Stimulated activated CD4-positive, alpha-beta T cell treated with anti-CD3 and anti-CD28 coated beads, Interleukin-4, amount 100 ng/mL, for 1 hour (primary cell): ENCODE results near the gene ABCB4.
"Not testable (repeated sequence)": the region's sequence is repeated elsewhere in the genome, so short reads cannot be mapped to it uniquely, and the experiment has no call there.

Experiments used
- DNase-seq: peaks from one replicate; pipeline ENCODE4 v3.0.0-alpha.2; 2020

ABCB4 gene

DNA sequence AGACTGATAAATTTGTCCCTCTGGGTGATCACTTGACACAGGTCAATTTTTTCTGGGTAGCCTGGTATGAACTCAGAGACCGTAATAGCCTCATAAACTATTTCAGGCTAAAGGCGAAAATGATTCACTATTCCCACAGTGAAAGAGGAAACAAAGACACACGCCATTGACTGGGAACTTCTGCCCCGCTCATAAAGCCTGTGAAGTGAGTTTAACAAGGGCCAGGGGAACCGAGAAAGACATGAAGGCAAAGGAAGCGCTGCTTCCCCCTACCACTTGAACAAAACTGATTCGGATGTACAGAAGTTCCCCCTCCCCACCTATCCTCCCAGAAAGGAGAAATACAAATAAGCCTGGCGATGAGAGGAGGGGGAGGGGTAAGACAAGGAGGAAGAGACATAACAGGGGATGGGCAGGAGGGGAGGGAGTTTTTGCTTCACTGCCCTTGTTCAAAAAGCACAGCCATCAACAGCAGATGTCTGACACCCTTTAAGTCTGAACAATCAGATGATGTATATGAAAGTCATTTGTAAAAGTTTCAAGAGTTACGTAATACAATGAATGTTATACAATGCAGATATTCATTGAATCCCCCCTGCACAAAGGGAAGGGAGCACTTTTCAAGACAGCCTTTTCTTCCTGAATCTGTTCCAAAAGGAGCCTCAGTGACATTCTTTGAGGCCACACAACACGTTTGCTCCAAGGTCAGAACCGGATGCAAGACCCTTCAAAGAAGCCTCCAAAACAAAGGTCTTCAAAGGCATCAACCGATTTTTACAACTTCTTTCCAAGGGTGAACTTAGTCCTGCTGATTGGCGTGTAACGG, 734 bp downstream of the ABCB4 start:
- DNase-seq, result no peak

DNA sequence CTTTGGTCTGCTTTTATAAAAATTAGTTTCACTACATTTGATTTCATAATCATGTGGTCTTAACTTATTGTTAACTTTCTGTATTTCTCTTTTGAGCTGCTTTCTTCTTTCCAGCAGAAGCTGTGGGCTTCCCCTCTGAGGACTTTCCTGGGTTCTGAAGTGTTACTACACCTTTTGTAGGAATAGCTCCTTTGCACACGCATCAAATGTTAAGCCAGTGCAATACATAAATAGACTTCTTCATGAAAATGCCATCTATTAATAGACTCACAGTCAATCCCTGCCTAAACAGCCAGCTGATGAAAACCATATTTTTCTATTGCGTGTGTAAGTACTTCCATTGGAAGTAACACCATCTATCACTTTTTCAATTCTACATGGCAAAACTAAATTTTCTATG, 1.5 kb downstream of the ABCB4 start:
- DNase-seq, result no peak

DNA sequence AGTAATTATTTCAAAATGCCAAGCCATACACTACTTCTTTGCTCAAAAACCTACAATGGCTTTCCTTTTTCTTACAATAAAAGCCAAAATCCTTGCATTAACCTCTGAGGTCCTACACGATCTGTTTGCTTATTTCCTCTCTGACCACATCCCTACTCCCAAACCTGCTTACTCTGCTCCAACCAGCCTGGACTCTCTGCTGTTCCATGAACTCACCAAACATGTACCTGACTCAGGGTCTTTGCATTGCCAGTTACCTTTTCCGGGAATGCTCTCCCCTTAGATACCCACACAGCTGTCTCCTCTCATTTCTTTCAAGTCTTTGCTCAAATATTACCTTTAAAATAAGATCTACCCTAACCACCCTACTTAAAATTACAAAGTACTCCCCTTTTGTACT, 2.3 kb downstream of the ABCB4 start:
- no peak for DNase-seq

DNA sequence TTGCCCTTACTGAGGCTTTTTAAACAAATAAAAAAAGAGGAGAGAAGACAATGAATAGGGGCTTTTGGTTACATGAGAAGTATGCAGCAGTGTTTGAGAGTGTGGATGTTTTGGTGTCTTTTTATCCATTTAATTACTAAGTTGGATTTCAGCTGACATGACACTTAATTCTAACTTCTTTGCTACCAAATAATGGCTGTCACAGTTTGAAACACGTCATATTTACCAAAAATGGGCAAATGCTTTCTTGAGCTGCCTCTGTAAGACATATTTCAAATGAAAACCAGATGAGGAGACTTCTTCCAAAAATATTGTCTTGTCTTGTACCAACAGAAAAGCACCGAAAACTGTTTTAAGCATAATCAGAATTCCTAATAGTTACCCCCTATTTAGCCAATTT, 4.0 kb downstream of the ABCB4 start:
- DNase-seq, result no peak

DNA sequence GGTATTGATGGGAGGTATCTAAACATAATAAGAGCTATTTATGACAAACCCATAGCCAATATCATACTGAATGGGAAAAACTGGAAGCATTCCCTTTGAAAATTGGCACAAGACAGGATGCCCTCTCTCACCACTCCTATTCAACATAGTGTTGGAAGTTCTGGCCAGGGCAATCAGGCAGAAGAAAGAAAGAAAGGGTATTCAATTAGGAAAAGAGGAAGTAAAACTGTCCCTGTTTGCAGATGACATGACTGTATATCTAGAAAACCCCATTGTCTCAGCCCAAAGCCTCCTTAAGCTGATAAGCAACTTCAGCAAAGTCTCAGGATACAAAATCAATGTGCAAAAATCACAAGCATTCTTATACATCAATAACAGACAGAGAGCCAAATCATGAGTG, 6.3 kb downstream of the ABCB4 start:
- DNase-seq, result not testable (repeated sequence)

DNA sequence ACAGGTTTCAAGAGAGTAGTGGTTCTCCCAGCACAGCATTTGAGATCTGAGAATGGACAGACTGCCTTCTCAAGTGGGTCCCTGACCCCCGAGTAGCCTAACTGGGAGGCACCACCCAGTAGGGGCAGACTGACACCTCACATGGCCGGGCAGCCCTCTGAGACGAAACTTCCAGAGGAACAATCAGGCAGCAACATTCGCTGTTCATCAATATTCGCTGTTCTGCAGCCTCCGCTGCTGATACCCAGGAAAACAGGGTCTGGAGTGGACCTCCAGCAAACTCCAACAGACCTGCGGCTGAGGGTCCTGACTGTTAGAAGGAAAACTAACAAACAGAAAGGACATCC, 10.0 kb downstream of the ABCB4 start:
- DNase-seq, result not testable (repeated sequence)

DNA sequence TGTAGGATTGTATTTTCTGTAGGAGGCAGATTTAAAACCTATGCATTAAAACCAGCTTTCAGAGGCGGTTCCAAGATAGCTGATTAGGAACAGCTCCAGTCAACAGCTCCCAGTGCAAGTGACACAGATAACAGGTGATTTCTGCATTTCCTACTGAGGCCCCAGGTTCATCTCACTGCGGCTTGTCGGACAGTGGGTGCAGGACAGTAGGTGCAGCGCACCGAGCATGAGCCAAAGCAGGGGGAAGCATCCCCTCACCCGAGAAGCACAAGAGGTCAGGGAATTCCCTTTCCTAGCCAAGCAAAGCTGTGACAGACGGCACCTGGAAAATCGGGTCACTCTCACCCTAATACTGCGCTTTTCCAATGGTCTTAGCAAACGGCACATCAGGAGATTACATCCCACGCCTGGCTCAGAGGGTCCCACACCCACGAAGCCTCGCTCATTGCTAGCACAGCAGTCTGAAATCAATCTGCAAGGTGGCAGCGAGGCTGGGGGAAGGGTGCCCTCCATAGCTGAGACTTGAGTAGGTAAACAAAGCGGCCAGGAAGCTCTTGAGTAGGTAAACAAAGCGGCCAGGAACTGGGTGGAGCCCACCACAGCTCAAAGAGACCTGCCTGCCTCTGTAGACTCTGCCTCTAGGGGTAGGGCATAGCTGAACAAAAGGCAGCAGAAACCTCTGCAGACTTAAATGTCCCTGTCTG, 10.5 kb downstream of the ABCB4 start:
- DNase-seq, result not testable (repeated sequence)

DNA sequence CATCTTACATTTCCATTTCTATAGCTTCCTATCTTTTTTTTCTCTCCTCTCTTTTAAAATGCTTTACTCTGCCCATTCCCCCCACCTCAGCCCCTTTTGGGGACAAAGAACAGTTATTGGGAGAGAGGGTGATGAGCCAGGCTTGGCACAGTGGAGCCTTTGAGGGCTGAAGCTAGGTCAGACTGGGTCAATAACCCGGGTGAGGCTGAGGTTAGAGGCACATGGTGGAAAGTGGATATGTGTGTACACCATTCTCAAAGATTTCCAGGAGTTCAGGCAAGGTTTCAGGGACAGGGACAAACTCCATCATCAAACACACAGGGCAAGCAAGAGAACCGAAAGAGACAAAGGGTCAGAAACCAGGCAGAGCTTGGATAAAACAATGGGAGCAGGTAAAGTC, 11.5 kb downstream of the ABCB4 start:
- no peak for DNase-seq

DNA sequence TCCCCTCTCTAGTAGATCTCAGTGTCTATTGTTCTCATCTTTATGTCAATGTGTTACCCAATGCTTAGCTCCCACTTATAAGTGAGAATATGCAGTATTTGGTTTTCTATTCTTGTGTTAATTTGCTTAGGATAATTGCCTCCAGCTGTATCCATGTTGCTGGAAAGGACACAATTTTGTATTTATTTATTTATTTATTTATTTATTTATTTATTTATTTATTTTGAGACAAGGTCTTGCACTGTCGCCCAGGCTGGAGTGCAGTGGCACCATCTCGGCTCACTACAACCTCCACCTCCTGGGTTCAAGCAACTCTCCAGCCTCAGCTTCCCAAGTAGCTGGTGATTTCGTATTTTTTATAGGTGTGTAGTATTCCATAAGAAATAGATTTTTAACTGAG, 15.0 kb downstream of the ABCB4 start:
- DNase-seq, result not testable (repeated sequence)

DNA sequence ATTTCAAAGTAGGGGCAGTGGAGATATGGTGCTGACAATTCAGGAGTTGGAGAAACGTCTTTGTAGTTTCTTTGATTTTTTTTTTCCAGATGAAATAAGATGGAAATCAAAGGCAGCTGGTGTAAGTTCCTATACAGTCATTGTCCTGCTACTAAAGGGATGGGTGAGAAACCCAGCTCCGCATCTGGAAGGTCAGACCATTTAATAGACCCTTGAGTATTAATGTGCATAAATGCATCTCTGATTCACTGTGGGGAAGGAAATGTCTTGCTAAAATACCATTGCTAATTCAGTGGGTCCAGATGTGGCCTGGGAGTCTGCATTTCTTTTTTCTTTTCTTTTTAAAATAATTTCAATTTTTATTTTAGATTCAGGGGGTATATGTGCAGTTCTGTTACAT, 15.5 kb downstream of the ABCB4 start:
- DNase-seq, result no peak

DNA sequence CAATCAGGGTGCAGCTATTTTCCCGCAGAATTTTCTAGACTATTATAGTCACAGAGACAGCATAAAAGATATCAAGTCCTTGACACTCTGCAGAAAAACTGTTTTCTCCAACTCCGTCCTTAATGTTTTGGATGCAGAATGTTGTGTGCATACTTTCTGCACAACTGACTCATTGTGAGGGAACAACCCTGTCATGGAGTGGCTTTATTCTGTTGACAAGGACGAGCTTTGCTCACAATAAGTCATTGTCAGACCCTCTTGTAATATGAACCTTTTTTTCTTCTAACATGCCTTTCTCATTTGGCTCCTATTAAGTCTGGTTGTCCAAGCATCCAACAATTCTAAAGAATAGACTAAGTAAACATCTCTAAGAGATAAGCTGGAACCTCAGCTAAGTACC, 17.3 kb downstream of the ABCB4 start:
- DNase-seq, result no peak

DNA sequence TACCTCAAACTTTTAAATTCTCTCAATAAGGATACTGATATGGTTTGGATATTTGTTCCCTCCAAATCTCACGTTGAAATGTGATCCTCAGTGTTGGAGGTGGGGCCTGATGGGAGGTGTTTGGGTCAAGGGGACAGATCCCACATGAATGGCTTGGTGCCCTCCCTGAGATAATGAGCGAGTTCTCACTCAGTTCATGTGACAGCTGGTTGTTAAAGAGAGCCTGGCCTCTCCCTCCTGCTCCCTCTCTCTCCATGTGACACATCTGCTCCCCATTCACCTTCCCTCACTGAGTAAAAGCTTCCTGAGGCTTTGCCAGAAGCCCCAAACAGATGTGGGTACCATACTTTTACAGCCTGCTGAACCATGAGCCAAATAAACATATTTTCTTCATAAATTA, 19.2 kb downstream of the ABCB4 start:
- no peak for DNase-seq

DNA sequence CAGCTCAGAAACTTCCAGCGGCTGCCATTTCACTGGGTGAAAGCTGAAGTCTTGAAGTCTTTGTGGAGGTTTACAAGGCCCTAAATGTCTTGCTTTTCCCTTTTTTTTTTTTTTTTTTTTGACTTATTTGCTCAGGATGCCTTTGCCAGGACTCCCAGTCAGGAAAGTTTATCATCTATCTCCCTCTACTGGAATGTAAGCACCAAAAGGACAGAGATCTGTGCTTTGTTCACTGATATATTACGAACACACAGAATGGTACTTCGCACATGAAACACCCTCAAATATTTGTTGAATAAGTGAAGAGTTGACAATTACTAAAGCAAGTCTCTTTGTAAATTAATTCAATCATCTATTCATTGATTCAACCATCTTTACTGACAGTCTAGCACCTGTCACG, 23.2 kb downstream of the ABCB4 start:
- DNase-seq, result no peak

DNA sequence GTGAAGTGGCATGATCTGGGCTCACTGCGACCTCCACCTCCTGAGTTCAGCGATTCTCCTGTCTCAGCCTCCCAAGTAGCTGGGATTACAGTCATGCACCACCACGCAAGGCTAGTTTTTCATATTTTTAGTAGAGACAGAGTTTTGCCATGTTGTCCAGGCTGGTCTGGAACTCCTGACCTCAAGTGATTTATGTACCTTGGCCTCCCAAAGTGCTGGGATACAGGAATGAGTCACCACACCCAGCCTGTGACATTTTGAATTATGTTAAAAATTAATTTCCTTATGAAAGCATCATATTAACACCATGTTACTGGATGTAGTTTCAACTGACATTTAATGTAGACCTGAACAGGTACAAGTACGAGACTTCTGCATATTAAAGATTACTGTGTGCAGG, 24.3 kb downstream of the ABCB4 start:
- DNase-seq, result no peak

DNA sequence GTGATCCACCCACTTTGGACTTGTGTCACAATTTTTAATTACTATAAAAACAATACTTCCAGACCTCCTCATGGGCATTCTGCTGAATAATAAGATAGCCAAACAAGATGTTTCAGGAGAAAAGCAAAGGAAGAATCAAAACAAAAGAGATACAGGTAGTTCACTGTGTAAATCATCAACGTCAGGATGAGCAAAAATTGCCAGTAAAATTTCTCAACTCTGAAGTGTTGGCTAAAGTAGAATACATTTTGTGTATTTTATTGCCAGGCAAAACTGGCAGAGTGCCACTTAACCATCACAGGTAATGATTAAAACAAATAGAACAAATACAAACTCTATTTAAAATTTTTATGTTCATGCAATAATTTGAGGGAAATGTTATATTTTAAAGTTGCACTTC, 24.8 kb downstream of the ABCB4 start:
- no peak for DNase-seq

DNA sequence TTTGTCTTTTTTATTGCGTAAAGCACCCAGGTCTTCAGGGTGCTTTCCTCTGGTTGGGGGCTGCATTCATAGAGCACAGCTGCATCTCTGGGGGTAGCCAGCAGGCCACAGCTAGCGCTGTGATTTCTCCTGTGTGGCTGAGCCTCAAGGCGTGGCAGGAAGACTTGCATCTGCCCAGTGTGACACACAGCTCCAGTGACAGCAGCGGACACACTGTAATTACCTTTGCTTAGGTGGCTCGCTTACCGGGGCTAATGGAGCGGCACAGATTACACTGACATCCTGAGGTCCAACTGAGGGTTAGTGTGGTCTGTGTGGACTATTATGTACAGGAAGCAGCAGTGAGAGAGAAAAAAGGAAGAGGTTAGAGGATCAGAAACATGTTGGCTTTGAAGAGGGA, 27.1 kb downstream of the ABCB4 start:
- no peak for DNase-seq

DNA sequence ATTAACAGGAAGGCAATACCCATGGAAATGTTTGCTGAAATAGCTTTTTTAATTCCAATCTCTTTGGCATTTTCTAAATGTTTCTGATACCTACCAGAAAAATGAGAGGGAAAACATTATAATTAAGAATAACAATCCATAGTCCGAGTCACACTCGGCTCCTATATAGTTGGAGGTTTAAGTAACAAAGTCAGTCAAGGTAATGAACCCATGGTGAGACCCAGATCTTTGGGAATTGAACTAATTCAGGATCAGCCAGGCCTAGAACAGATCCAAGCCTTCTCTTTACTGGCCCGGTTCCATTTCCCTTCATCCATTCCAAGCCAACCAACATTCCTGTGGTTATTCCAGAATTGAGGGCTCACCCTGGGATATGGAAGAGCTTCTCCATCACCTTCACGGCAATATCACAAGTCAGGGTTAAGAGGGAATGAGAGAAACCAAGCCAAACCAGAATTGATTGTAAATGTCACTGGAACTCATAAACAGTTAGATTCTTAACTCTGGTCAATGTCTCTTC, 28.3 kb downstream of the ABCB4 start:
- no peak for DNase-seq

DNA sequence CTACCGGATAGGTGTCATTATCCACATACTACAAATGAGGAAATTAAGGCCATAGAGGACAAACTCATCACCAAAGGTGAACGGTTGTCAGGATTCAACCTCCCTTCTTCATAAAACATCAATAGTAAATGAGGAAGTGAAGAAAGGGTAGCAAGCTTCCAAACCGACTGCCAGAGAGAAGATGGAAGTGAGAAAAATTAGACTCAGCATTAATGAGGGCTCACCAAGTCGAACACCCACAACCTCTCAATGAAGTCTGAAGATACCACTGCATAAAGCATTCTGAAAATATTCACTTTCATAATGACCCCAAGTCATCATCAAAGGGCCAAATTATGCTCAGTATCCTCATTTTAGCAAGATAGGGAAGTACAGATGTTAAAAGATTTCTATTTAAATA, 29.6 kb downstream of the ABCB4 start:
- DNase-seq, result no peak

DNA sequence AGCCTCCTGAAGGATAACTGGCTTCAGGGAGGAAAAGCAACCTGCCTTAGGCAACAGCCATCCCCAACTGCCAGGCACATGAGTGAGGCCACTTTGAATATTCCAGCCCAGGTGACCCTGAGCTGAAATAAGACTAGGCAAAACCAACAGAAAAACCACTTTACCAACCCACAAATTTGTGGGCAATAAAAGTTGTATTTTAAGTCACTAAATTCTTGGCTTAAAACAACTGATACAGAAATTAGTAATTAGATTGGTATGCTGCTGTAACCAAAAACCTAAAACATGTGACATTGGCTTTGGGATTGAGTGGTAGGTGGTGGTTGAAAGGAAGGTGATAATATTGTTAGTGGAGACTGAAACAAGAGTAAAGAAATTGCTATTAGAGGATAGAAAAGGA, 39.9 kb downstream of the ABCB4 start:
- DNase-seq, result no peak

DNA sequence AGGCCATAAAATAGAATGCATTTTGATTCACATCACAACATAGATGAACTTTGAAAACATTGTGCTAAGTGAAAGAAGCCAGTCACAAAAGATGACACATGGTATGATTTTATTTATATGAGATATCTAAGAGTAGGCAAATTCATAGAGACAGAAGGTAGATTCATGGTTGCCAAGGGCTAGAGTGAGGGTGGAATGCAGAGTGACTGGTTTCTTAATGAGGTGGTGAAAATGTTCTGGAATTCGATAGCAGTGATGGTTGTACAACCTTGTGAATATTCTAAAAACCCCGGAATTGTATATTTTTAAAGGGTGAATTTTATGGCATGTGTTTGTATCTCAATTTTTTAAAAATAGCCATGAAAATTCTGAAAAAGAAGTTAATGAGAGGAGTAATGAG, 42.9 kb downstream of the ABCB4 start:
- no peak for DNase-seq

DNA sequence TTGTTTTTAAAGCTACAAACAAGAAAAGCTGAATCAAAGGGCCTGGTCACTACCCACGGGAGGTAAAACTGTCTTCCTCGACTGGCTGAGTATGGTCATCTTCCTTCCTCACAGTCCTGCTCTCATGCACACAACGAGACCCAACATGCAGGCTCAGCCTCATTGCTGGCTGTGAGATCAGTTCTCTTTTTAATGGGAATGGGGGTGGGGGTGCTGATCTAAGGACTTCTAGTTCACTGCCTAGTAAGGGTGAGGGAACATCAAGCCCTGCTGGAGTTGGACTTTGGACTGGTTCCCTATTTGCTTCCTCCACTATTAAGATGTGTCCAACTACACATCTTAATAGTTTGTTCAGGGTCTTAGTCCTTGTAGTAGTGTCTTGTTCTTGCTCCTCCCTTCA, 48.2 kb downstream of the ABCB4 start:
- DNase-seq, result no peak

DNA sequence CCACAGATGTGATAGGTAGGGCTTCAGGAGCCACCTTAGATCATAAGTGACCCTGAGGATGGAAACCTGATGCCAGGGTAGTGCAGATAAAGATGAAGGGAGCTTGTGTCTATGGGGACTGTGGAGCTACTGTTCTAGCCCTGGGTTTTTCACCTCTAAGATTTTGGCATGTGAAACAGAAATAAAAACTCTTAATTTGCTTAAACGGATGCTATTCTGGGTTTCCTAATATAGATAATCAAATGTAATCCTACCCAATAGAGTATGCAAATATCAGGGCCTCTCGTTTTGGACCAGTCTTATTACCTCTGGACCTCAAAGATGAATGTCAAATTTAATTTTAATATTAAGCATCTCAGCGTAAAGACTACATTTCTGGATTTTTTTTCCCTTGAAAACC, 49.3 kb downstream of the ABCB4 start:
- no peak for DNase-seq

DNA sequence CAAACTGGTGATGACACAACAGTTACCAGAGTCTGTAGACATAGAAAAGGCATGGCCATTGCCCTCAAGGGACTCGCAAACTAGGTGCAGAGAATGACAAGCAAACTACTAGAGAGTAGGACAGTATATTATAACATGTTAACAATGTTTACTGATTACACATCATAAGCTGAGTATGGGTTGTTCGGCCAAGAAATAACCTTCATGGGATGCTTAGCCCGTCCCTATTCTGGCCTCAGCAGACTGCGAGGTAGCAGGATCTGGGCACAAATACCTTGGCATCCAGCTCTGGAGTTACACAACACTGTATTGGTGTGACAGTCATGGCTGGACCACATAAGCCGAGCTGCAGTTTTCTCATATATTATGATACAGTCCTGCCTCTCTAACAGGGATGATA, 51.4 kb downstream of the ABCB4 start:
- DNase-seq, result no peak

DNA sequence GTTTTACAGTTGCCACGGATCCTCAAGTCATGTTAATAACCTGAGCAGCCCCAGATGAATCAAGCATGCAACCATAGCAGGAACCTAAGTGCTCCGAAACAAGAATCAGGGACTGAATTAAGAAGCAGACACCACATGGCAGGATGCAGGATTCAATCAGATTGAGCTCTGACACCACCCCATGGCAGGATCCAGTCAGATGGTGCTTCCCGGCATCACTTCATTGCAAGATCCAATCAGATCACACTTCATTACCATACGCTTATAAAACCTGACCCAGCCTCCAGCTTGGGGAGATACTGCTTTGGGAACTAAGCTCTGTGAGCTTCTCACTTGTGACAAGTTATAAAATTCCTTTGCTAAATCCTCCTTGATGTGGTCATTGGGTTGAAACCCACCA, 55.3 kb downstream of the ABCB4 start:
- no peak for DNase-seq
